Heart left ventricle (tissue), 16 donors: Measurements from ENCODE around the gene HOXB6. TPM values are rescaled to one million over a fixed set of nuclear protein-coding genes. Genes with fewer than 3 reads are reported as not detected.

Experiments used
- ATAC-seq, 4 donors: fragments of 200-7000 bp; cut with Tn5 transposase; one replicate each; pipeline ENCODE4 v1.9.1; 2020 to 2022; ENCODE audit warnings: moderate library complexity in 4 of 4, mild to moderate bottlenecking in 3 of 4, moderate number of reproducible peaks in 1 of 4
- DNase-seq, 5 donors: peaks; one replicate each; pipeline ENCODE4 v3.0.0-alpha.2; 2020
- H3K27ac ChIP-seq, 12 donors: fragments of 200-600 bp; sonication (generic) in 4 of 12; one replicate each; pipeline versions ENCODE4 v1.5.0 to v1.8.0; 2016 to 2022; ENCODE audit warnings: mild to moderate bottlenecking in 2 of 12
- H3K27me3 ChIP-seq, 9 donors: fragments of 200-600 bp; sonication (generic) in 2 of 9; one replicate each; pipeline versions ENCODE4 v1.5.1 to v1.8.0; 2016 to 2022; ENCODE audit warnings: mild to moderate bottlenecking in 3 of 9
- H3K36me3 ChIP-seq, 9 donors: fragments of 200-600 bp; sonication (generic) in 2 of 9; one replicate each; pipeline versions ENCODE4 v1.5.0 to v1.8.0; 2018 to 2022; ENCODE audit warnings: mild to moderate bottlenecking in 2 of 9
- H3K4me1 ChIP-seq, 12 donors: fragments of 200-600 bp; sonication (generic) in 4 of 12; one replicate each; pipeline versions ENCODE4 v1.5.0 to v1.8.0; 2016 to 2022; ENCODE audit warnings: mild to moderate bottlenecking in 3 of 12
- H3K4me3 ChIP-seq, 12 donors: fragments of 200-600 bp; sonication (generic) in 4 of 12; one replicate each; pipeline versions ENCODE4 v1.5.0 to v1.8.0; 2017 to 2022; ENCODE audit warnings: mild to moderate bottlenecking in 9 of 12, moderate library complexity in 4 of 12
- H3K9me3 ChIP-seq, 12 donors: fragments of 200-600 bp; sonication (generic) in 4 of 12; one replicate each; pipeline versions ENCODE4 v1.5.0 to v1.8.0; 2016 to 2022; ENCODE audit warnings: mild to moderate bottlenecking in 1 of 12
- POLR2A ChIP-seq, 2 donors: fragments of 450-650 bp; IDR thresholded peaks; one replicate each; pipeline ENCODE4 v1.6.1; 2017; ENCODE audit warnings: antibody characterized with exemption in 2 of 2, mild to moderate bottlenecking in 2 of 2, moderate library complexity in 2 of 2
- WGBS, 4 donors: extraction: QIAGEN DNeasy Blood & Tissue Kit in 2 of 4; methylation state at CpG; one replicate each; pipeline versions ENCODE4 v1.1.5 to v1.1.7; 2013 to 2018; 5-methylcytosine and 5-hydroxymethylcytosine counted together
- intact Hi-C, 10 donors: fragments of 100-400 bp; cut with DNase I; formaldehyde crosslinking; loops; one replicate each; pipeline versions ENCODE4 v1.11.1 to v1.14.2; 2022
- polyA plus RNA-seq, 2 donors: library from polyadenylated mRNA; stranded (reverse); fragments of 200-250 nt; gene quantifications; one replicate each; pipeline ENCODE4 v1.2.3, GENCODE V29; 2013
- total RNA-seq, 9 donors: library from RNA; depleted of rRNA in 2 of 9; stranded (reverse); fragments of >200 nt in 2 of 9; fragmentation: NEBNext Ultra II Directional in 3 of 9; extraction: Animal tissue kit (Norgen Biotek cat#: 25700) in 3 of 9; gene quantifications; one replicate each; pipeline versions ENCODE4 v1.1.0 to v1.2.4, GENCODE V29; 2016 to 2023
- TF ChIP-seq, protein P1 (sequence below), 12 donors: fragments of 200-600 bp; sonication (generic) in 4 of 12; IDR thresholded peaks; one replicate each; pipeline versions ENCODE4 v1.5.0 to v1.8.0; 2018 to 2022; ENCODE audit warnings: antibody characterized with exemption in 12 of 12, mild to moderate bottlenecking in 5 of 12
- donor health status: ischemic (EF 13 %, LVEDD 7.1; RV severe dilation, severe dysfunction).
- donor health status: healthy with polysubstance abuse.
- donor health status: DM: no; HTN: yes; CAD: no.
- donor health status: DM: no; HTN: no; CAD: no.
- donor health status: ischemic (EF 25% LVEDD 6.9; RV normal size, moderate dysfunction).
- donor health status: ischemic (EF 25% LVEDD 5.7; RV mildly dilated, moderate dysfunction).
- donor health status: healthy.
- donor health status: DM: yes; HTN: yes; CAD: no.
- donor health status: ischemic (EF 35%, LVEDD 5.7; RV mildly dilated, moderate dysfunction).
- donor health status: nonischemic (EF 11% LVEDD 7.7; RV severe dilation, severe dysfunction).
- donor health status: DM: yes; HTN: yes; CAD: no.
- donor health status: PGD.
- donor health status: ischemic (EF 29% LVEDD 5.4; RV normal size, mild dysfunction).
- donor health status: nonischemic (EF 23%, LVEDD 6.1; RV moderate dilation, normal function).

HOXB6 gene
- total and polyA plus RNA-seq, 11 donors = 0.30 to 2.0 (median 0.54) TPM; not detected in 1

- WGBS, 4 donors = 37 to 62% (median 53%) methylated on average over 22 to 23 of the region's 23 CpGs
- ATAC-seq (no peak), DNase-seq (no peak)
- peaks cover 0 to 50% (median 12%) of the 10 kb centered on the region in 12 donors for H3K4me1 ChIP-seq
- peaks cover 52 to 100% (median 91%) of the 10 kb centered on the region in 9 donors for H3K27me3 ChIP-seq
- no peak within 1 kb of the TSS for H3K4me3 ChIP-seq
- H3K36me3 ChIP-seq = no peaks in the 10 kb centered on the region
- H3K27ac ChIP-seq = peak within 1 kb of the TSS in 1 of 12 donors; percentile 97
- no peaks in the 10 kb centered on the region for H3K9me3 ChIP-seq
- TF ChIP-seq, protein P1, sequence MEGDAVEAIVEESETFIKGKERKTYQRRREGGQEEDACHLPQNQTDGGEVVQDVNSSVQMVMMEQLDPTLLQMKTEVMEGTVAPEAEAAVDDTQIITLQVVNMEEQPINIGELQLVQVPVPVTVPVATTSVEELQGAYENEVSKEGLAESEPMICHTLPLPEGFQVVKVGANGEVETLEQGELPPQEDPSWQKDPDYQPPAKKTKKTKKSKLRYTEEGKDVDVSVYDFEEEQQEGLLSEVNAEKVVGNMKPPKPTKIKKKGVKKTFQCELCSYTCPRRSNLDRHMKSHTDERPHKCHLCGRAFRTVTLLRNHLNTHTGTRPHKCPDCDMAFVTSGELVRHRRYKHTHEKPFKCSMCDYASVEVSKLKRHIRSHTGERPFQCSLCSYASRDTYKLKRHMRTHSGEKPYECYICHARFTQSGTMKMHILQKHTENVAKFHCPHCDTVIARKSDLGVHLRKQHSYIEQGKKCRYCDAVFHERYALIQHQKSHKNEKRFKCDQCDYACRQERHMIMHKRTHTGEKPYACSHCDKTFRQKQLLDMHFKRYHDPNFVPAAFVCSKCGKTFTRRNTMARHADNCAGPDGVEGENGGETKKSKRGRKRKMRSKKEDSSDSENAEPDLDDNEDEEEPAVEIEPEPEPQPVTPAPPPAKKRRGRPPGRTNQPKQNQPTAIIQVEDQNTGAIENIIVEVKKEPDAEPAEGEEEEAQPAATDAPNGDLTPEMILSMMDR (IDR thresholded peaks at IDR 0.05) = no peak
- no peak for TF ChIP-seq POLR2A (IDR thresholded peaks at IDR 0.05)
- intact Hi-C loops = loop anchor here in 4 of 10 donors (5.0 kb wide), 3 partner anchors 238 to 253 kb away; no protein-coding TSS in a partner anchor
Observed at GRCh38 chr17:48589831-48590606, 14.8 kb downstream of the HOXB6 start, which contains the start of gene HOXB3. Gene HOXB3, minus strand, starts transcription at chr17:48590241. Its CDS starts 37,767 bp downstream, at chr17:48552474.

DNA sequence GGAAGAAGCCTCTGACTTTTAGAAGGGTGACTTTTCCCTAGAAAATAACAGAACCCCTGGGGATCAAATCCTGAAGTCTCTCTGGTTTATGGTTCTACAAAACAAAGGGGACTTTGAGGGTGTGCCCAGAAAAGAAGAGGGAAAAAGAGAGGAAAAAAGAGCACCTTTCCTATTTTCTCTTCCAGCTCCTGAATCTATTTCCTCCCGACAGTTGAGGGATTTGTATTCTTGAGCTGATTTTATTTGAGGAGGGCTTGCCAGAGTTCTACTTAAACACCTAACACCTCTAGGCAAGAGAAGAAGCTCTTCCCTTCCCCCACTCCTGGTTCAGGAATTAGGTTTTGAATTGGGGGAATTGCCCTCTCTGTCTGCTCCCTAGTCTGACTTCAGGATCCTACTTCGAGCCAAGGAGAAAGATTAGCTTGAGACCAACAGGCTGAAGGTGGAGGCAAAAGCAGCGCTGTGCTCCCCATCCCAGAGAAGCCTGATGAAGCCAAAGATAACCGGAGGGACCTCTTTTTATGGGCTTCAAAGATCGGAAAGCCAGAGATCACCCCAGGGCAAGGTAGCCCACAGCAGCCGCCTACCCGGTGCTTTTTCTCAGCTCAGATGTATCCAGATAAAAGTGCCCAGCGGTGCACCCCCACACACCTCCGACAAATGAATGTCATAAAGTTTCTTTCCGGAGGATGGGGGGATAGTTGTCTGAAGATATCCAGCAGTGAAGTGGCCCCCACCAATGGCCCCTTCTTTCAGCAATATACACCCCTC is 15.5 kb downstream of the HOXB6 start:
- Histone ChIP-seq H3K27ac (peak overlapping the region in 1 of 12 donors; percentile 97), H3K27me3 (peaks cover 49 to 100% (median 91%) of the 10 kb centered on the region in 9 donors), H3K4me1 (peaks cover 0 to 53% (median 13%) of the 10 kb centered on the region in 12 donors), H3K4me3 (no peak overlapping the region), H3K36me3 (no peaks in the 10 kb centered on the region), H3K9me3 (no peaks in the 10 kb centered on the region)
- WGBS, 4 donors = 17 to 50% (median 39%) methylated on average over 10 of the region's 10 CpGs
- no peak for TF ChIP-seq POLR2A (IDR thresholded peaks at IDR 0.05)
- TF ChIP-seq, protein P1 (IDR thresholded peaks at IDR 0.05) = no peak
- intact Hi-C loops = no loop called here
- ATAC-seq (no peak), DNase-seq (no peak)

DNA sequence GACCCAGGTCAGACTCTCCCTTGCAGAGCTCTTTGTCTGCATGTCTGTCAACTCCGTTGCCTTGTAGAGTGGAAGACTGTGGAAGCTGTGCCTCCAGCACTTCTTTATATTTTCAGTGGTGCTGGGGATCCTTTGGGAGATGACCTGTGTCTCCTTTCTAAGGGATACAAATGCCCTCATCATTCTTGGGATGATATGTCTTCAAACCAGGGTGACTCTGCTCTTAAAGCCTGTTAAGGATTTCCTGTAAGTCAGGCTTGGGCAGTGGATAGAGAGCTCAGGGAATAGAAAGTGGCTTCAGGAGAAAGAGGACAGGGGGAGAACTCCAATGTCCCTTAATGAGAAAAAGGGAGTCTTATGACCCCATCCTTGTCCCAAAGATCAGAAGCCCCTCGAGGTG is 16.3 kb downstream of the HOXB6 start:
- peaks cover 47 to 100% (median 93%) of the 10 kb centered on the region in 9 donors for H3K27me3 ChIP-seq
- ATAC-seq (no peak), DNase-seq (no peak)
- 28 to 46% (median 37%) methylated on average over 2 of the region's 2 CpGs for WGBS, 4 donors
- H3K9me3 ChIP-seq = no peaks in the 10 kb centered on the region
- TF ChIP-seq, protein P1 (IDR thresholded peaks at IDR 0.05) = no peak
- no peak for TF ChIP-seq POLR2A (IDR thresholded peaks at IDR 0.05)
- H3K4me1 ChIP-seq = peaks cover 0 to 48% (median 13%) of the 10 kb centered on the region in 12 donors
- no peak overlapping the region for H3K4me3 ChIP-seq
- no peaks in the 10 kb centered on the region for H3K36me3 ChIP-seq
- intact Hi-C loops = no loop called here
- peak overlapping the region in 1 of 12 donors; percentile 97 for H3K27ac ChIP-seq

- TF ChIP-seq POLR2A (IDR thresholded peaks at IDR 0.05) = no peak
- TF ChIP-seq, protein P1 (IDR thresholded peaks at IDR 0.05) = no peak
- Histone ChIP-seq H3K27me3 (peaks cover 44 to 100% (median 93%) of the 10 kb centered on the region in 9 donors), H3K9me3 (no peaks in the 10 kb centered on the region), H3K4me3 (no peak overlapping the region), H3K27ac (peak overlapping the region in 1 of 12 donors; percentile 97), H3K36me3 (no peaks in the 10 kb centered on the region), H3K4me1 (peaks cover 0 to 43% (median 13%) of the 10 kb centered on the region in 12 donors)
- WGBS, 4 donors = 31 to 59% (median 44%) methylated on average over 2 of the region's 2 CpGs
- DNase-seq = no peak
- no peak for ATAC-seq
- intact Hi-C loops = no loop called here
Observed at GRCh38 chr17:48588074-48588415, 16.7 kb downstream of the HOXB6 start.
